ENCODE data around the gene CORIN. TPM values are rescaled to one million over a fixed set of nuclear protein-coding genes. Genes with fewer than 3 reads are reported as not detected.

CORIN gene
- total and polyA plus RNA-seq, 11 donors: 5.6 to 130 (median 40.1) TPM

GRCh38 chr4:47855350-47855749 lies 17.5 kb upstream of the CORIN start:
- no peak for ATAC-seq

GRCh38 chr4:47852136-47852535 lies 14.3 kb upstream of the CORIN start:
- H3K27me3 ChIP-seq: no peaks in the 10 kb centered on the region
- no peak overlapping the region for H3K4me3 ChIP-seq
- H3K4me1 ChIP-seq: peaks cover 0 to 17% (median 0%) of the 10 kb centered on the region in 12 donors
- WGBS, 4 donors: 39 to 68% (median 54%) methylated on average over 1 of the region's 1 CpG
- H3K9me3 ChIP-seq: no peaks in the 10 kb centered on the region
- intact Hi-C loops (cut with DNase I): loop anchor here in 1 of 10 donors (5.0 kb wide), 1 partner anchor 60 kb away; the partner anchor contains the start of gene NFXL1
- H3K36me3 ChIP-seq: peaks cover 0 to 43% (median 19%) of the 10 kb centered on the region in 9 donors
- no peak for DNase-seq
- TF ChIP-seq POLR2A (IDR thresholded peaks at IDR 0.05): no peak
- TF ChIP-seq CTCF (IDR thresholded peaks at IDR 0.05): no peak
- peak in 3 of 4 donors; percentile 56 to 77 (median 65) for ATAC-seq
- H3K27ac ChIP-seq: no peak overlapping the region

More at GRCh38 chr4:47855350-47855749, 17.5 kb upstream of the CORIN start:
- peaks cover 0 to 17% (median 0%) of the 10 kb centered on the region in 12 donors for H3K4me1 ChIP-seq
- 94 to 98% (median 96%) methylated on average over 2 of the region's 2 CpGs for WGBS, 4 donors
- TF ChIP-seq POLR2A (IDR thresholded peaks at IDR 0.05) (no peak), CTCF (IDR thresholded peaks at IDR 0.05) (no peak)
- no peak overlapping the region for H3K4me3 ChIP-seq
- no peaks in the 10 kb centered on the region for H3K27me3 ChIP-seq
- H3K9me3 ChIP-seq: no peaks in the 10 kb centered on the region
- H3K36me3 ChIP-seq: peaks cover 0 to 21% (median 9%) of the 10 kb centered on the region in 9 donors
- intact Hi-C loops (cut with DNase I): no loop called here
- no peak overlapping the region for H3K27ac ChIP-seq
- no peak for DNase-seq

- 53 to 61% (median 58%) methylated on average over 1 of the region's 1 CpG for WGBS, 4 donors
- H3K36me3 ChIP-seq: peaks cover 0 to 48% (median 17%) of the 10 kb centered on the region in 9 donors
- H3K4me3 ChIP-seq: no peak overlapping the region
- ATAC-seq (no peak), DNase-seq (no peak)
- TF ChIP-seq POLR2A (IDR thresholded peaks at IDR 0.05) (no peak), CTCF (IDR thresholded peaks at IDR 0.05) (no peak)
- intact Hi-C loops (cut with DNase I): no loop called here
- H3K9me3 ChIP-seq: no peaks in the 10 kb centered on the region
- H3K4me1 ChIP-seq: peaks cover 0 to 17% (median 0%) of the 10 kb centered on the region in 12 donors
- no peaks in the 10 kb centered on the region for H3K27me3 ChIP-seq
- H3K27ac ChIP-seq: no peak overlapping the region
These were observed 11.6 kb upstream of the CORIN start for GRCh38 chr4:47849466-47849865.

- Histone ChIP-seq H3K27ac (no peak overlapping the region), H3K27me3 (no peaks in the 10 kb centered on the region), H3K4me1 (peaks cover 0 to 13% (median 0%) of the 10 kb centered on the region in 12 donors), H3K9me3 (no peaks in the 10 kb centered on the region), H3K4me3 (no peak overlapping the region), H3K36me3 (peaks cover 0 to 55% (median 26%) of the 10 kb centered on the region in 9 donors)
- WGBS, 4 donors: 88 to 90% (median 90%) methylated on average over 2 of the region's 2 CpGs
- ATAC-seq: no peak
- intact Hi-C loops (cut with DNase I): no loop called here
- DNase-seq: no peak
- TF ChIP-seq POLR2A (IDR thresholded peaks at IDR 0.05) (no peak), CTCF (IDR thresholded peaks at IDR 0.05) (no peak)
These were observed 10.2 kb upstream of the CORIN start for GRCh38 chr4:47848041-47848440.
